Frontal cortex (tissue), 4 donors: ENCODE data around the gene C9orf85. TPM values are rescaled to one million over a fixed set of nuclear protein-coding genes. Genes with fewer than 3 reads are reported as not detected.
A peak's percentile ranks its signal among the peaks of the same experiment; 100 is the strongest.
"Not testable (repeated sequence)": the region's sequence is repeated elsewhere in the genome, so short reads cannot be mapped to it uniquely, and the experiment has no call there.

Source experiments
- DNase-seq, 2 donors: peaks; one replicate each; pipeline ENCODE4 v3.0.0; 2012; ENCODE audit warnings: low spot score in 2 of 2
- FAIRE-seq: peaks from 2 replicates; lab custom pipeline; 2012; peaks lifted over from hg19 to GRCh38; lab: Jason Lieb, UNC
- total RNA-seq: library from RNA; depleted of rRNA; stranded (reverse); fragments of >200 nt; gene quantifications from one replicate; pipeline ENCODE4 v1.2.3, GENCODE V29; 2014
- donor health status: control.
- donor health status: control.
- donor health status: control.

The C9orf85 gene
- 19.2 TPM for total RNA-seq

DNA sequence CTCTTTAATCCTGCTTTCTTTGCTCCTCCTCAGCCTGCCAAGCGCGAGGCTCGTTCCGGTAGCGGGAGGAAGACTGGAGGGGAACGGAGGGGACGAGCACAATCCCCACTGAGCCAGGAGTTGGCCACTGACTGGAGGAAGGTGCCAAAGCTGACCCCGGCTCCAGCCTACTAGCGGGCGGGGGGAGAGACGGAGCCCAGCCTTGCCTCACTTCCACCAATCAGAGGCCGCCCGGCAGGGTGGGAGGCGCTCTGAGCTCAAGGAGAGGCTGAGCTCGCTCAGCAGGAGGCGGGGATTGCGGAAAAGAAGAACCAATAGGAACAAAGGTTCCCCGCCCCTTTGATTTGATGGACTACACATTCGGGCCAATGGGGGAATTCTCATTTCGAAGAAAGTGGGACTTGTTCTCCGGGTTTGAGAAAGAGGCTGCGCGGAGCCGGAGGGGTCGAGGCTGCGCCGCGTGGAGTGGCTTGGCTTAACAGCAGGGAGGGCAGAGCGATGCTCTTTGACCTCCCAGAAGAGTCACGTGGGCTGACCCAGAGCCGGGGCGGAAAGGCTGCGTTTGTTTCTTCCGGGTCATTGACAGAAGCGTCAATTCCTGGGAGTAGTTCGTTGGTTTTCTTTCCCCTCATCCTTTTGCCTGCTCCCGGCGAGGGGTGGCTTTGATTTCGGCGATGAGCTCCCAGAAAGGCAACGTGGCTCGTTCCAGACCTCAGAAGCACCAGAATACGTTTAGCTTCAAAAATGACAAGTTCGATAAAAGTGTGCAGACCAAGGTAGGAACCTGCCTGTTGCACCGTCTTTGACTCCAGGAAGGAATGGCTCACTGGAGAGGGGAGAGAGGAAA is at the start of gene C9orf85, which contains the start of gene ABHD17B:
Gene C9orf85, plus strand, starts transcription at position 579 of the 847 bp plus-strand sequence. Its CDS starts 96 bp downstream, at position 675.
Gene ABHD17B, minus strand, starts transcription at position 133 of the 847 bp plus-strand sequence. CDS start 36,113 bp downstream, outside the sequence.
- peak; percentile 99 for FAIRE-seq
- DNase-seq, result peak; percentile 96 to 97

GRCh38 chr9:71863631-71864030 is 47.8 kb upstream of the C9orf85 start:
- no peak for FAIRE-seq
- no peak for DNase-seq

GRCh38 chr9:71875345-71875744 is 36.1 kb upstream of the C9orf85 start:
- no peak for FAIRE-seq
- no peak for DNase-seq

DNA sequence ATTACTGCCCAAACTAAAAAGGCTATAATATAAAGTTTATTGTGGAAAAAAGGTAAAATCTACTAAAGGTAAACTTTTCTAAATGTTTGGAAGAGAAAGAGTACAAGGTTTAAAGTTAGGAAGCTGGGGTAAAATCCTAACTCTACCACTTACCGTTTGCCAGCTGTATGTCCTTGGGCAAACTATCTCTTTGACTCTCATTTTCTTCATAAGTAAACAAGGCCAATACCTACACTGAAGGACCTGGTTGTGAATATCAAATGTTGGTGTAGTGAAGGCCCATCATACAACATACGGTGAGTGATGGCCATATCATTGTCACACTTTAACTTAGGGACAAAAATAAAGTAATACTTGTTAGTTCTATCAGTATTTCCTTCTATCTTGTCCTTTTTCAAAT is 35.3 kb upstream of the C9orf85 start:
- no peak for FAIRE-seq
- no peak for DNase-seq

DNA sequence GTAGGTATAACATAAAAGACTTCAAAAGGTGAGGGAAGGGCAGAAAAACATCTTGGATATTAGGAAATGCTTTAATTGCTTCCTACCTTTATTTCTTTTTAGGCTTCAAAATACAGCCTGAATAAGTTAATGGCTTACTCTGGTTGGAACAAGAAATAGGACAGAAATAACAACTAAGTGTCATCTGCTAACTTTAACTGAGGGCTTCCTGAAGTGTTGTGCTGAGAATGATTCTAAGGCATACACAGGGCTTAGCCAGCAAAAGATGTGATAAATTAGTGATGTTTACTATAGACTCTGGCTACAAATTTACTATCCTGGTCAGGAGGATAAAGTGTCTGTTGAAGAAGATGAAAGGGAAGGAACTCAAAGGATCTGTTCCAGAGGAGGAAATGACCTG is 34.6 kb upstream of the C9orf85 start:
- no peak for DNase-seq
- FAIRE-seq, result no peak

- DNase-seq (no peak), FAIRE-seq (no peak)
These were observed 32.8 kb upstream of the C9orf85 start for GRCh38 chr9:71878327-71879274.

- no peak for FAIRE-seq
- no peak for DNase-seq
These were observed 31.7 kb upstream of the C9orf85 start for GRCh38 chr9:71879644-71880174.

DNA sequence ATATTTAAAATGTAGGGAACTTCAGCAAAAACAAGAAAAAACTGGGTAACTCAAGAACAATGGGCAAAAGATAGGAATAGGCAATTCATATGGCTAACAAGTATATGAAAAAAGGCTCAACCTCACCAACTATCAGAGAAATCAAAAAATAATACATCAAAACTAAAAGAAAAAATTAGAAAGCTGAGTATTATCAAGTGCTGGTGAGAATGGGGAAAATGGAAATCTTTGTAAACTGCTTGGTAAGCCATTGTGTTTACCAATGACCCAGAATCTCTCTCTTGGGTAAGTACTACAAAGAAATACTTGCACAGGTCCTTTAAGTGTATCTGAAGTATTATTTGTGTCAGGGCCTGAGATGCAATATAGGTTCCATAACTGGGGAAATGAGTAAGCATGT is 27.4 kb upstream of the C9orf85 start:
- DNase-seq (no peak), FAIRE-seq (no peak)

DNA sequence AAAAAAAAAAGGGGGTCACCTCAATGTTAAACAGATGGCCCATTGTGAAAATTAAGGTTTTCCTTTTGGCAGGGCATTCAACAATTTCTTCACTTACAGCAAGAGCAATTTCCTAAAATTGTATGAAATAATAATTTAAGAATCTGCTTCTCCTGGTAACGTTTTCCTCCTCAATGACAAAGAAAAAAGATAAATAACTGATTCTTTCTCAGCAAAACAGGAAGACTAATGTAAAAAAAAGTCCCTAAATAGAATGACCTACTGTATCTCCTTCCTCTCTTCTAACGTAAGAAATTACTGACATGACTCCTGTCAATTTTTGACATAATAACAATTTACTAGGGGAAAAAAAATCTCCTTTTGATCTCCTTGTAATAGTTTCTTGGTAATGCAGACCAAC is 26.0 kb upstream of the C9orf85 start:
- FAIRE-seq, result no peak
- no peak for DNase-seq

DNA sequence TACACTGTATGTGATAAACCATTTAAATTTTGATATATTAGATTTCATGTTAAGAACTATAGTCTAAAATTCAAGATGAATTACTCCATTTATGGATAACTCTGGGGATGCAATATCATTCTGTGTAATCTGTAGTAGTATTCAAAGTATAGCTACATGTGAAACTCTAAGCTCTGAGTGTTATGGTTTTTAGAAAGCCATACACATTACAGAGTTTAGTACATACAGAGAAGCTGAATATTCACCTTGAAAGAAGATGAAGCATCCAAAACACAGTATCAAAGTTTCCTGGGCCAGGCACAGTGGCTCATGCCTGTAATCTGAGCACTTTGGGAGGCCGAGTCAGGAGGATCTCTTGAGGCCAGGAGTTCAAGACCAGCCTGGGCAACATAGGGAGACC is 25.4 kb upstream of the C9orf85 start:
- DNase-seq (no peak), FAIRE-seq (no peak)

DNA sequence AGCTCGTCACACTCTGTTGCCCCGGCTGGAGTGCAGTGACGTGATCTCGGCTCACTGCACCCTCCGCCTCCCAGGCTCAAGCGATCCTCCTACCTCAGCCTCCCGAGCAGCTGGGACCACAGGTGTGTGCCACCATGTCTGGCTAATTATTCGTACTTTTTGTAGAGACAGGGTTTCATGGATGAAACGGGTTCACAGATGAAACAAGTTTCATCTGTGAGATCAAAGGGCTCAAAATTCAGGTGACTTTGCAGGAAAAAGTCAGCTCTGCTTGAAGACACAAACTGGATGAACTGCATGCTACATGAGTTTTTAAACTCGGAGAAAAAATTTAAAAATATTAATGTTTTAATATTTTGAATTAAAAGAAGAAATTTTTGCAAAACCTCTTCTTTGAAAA is 24.9 kb upstream of the C9orf85 start:
- DNase-seq, result no peak
- FAIRE-seq, result no peak

DNA sequence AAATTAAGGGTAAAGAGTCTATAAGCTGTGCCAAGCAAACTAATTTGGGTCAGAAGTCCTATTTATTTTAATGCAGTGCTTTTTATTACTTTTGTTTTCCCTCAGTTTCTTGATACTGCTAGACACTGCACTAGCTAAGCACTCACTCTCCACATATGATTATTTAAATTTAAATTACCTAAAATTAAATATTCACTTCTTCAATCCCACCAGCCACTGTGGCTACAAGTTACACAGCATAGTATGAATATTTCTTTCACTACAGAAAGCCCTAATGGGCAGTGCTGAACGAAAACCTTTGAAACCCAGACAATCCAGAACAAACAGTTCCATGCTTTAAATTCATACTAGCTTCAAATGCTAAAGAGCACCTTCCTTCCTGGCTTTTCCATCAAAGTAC is 24.1 kb upstream of the C9orf85 start:
- DNase-seq (no peak), FAIRE-seq (no peak)

DNA sequence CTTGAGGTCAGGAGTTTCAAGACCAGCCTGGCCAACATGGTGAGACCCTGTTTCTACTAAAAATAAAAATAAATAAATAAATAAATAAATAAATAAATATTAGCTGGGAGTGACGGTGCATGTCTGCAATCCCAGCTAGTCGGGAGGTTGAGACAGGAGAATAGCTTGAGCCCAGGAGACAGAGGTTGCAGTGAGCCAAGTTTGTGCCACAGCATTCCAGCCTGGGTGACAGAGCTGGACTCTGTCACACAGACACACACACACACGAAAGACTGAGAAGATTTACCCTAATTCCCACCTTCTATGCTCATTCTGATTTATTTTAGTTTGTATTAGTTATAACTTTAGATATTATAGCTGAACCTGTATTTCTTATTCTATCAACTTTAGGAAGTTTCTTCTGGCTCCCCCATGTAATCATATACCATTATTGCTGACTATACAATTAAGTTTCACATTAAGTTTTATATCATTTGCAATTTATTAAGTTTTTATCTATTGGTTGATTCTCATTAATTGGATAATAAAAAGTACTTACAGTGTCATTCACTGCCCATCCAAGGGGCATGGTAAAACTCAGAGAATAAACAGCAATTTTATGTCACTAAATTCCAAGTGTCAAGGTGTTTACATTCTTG is 21.3 kb upstream of the C9orf85 start:
- DNase-seq (no peak), FAIRE-seq (no peak)

GRCh38 chr9:71891557-71892189 is 19.8 kb upstream of the C9orf85 start:
- no peak for FAIRE-seq
- no peak for DNase-seq

- DNase-seq (no peak), FAIRE-seq (no peak)
These were observed 16.3 kb upstream of the C9orf85 start for GRCh38 chr9:71895117-71895516.

GRCh38 chr9:71895955-71896354 is 15.5 kb upstream of the C9orf85 start:
- DNase-seq (no peak), FAIRE-seq (no peak)

DNA sequence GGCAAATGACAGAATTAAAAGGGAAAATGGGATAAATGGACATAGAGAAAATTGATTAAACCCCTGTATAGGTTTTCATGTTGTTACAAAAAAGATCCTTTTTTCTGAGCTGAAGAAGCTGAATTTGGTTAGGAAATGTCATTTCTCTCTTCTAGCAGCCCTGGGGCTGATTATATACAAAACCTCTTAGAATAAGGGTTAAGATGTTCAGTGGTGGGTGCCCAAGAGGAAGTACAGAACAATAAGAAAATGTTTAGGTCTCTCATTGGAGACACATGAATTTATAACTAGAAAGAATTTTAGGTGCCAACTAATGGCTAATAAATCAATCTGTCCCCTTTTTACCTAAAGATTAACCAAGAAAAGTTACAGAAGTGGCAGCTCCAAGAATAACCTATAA is 14.7 kb upstream of the C9orf85 start:
- FAIRE-seq, result no peak
- no peak for DNase-seq

- no peak for DNase-seq
- no peak for FAIRE-seq
These were observed 13.9 kb upstream of the C9orf85 start for GRCh38 chr9:71897577-71897976.

GRCh38 chr9:71898756-71899155 is 12.7 kb upstream of the C9orf85 start:
- not testable (repeated sequence) for FAIRE-seq

More at GRCh38 chr9:71898756-71899155, 12.7 kb upstream of the C9orf85 start:
- not testable (repeated sequence) for DNase-seq
